ENCODE results near the gene VSX2.

The VSX2 gene

GRCh38 chr14:74238974-74239847 lies at the start of gene VSX2:
Gene VSX2 (plus strand): TSS chr14:74239449. CDS start chr14:74239562, 113 bp downstream.
- no peak for DNase-seq

GRCh38 chr14:74190927-74191575 lies 48.2 kb upstream of the VSX2 start:
- no peak for DNase-seq

- no peak for DNase-seq
Observed at GRCh38 chr14:74194506-74195274, 44.6 kb upstream of the VSX2 start.

GRCh38 chr14:74195623-74196022 lies 43.6 kb upstream of the VSX2 start:
- no peak for DNase-seq

- DNase-seq, result no peak
Observed at GRCh38 chr14:74198441-74199234, 40.6 kb upstream of the VSX2 start.

- DNase-seq, result no peak
Observed at GRCh38 chr14:74202113-74202512, 37.1 kb upstream of the VSX2 start.

GRCh38 chr14:74203639-74204038 lies 35.6 kb upstream of the VSX2 start:
- DNase-seq, result no peak

- DNase-seq, result no peak
Observed at GRCh38 chr14:74204491-74204890, 34.8 kb upstream of the VSX2 start.

- DNase-seq, result no peak
Observed at GRCh38 chr14:74205882-74206281, 33.4 kb upstream of the VSX2 start.

GRCh38 chr14:74207943-74208342 lies 31.3 kb upstream of the VSX2 start:
- no peak for DNase-seq

GRCh38 chr14:74208642-74209041 lies 30.6 kb upstream of the VSX2 start:
- DNase-seq, result no peak

GRCh38 chr14:74211945-74212580 lies 27.2 kb upstream of the VSX2 start:
- no peak for DNase-seq

GRCh38 chr14:74213907-74214803 lies 25.1 kb upstream of the VSX2 start:
- no peak for DNase-seq

GRCh38 chr14:74216671-74217070 lies 22.6 kb upstream of the VSX2 start:
- no peak for DNase-seq

GRCh38 chr14:74217672-74218448 lies 21.4 kb upstream of the VSX2 start:
- peak; percentile 82 for DNase-seq

- DNase-seq, result no peak
Observed at GRCh38 chr14:74218462-74218861, 20.8 kb upstream of the VSX2 start.

- DNase-seq, result no peak
Observed at GRCh38 chr14:74219277-74220205, 19.7 kb upstream of the VSX2 start.

- DNase-seq, result no peak
Observed at GRCh38 chr14:74220991-74221390, 18.3 kb upstream of the VSX2 start.

GRCh38 chr14:74221741-74222140 lies 17.5 kb upstream of the VSX2 start:
- DNase-seq, result no peak

Measured in activated naive CD4-positive, alpha-beta T cell treated with Interleukin-2 at 50 U/mL for 16 hours (primary cell).